Urinary bladder (tissue), 4 donors: ENCODE results near the gene LDLRAD3. TPM values are rescaled to one million over a fixed set of nuclear protein-coding genes. Genes with fewer than 3 reads are reported as not detected.

Source experiments
- DNase-seq: peaks from one replicate; pipeline ENCODE4 v3.0.0-alpha.2; 2015; ENCODE audit errors: extremely low spot score
- H3K27ac ChIP-seq: one replicate; pipeline ENCODE4 v1.5.1; 2013; ENCODE audit warnings: low read depth, mild to moderate bottlenecking, moderate library complexity
- H3K36me3 ChIP-seq: one replicate; pipeline ENCODE4 v1.6.1; 2013; ENCODE audit warnings: mild to moderate bottlenecking, moderate library complexity; ENCODE audit not compliant: insufficient read depth
- H3K4me1 ChIP-seq: one replicate; pipeline ENCODE4 v1.6.1; 2013; ENCODE audit warnings: mild to moderate bottlenecking, moderate library complexity; ENCODE audit not compliant: insufficient read depth
- H3K4me3 ChIP-seq: one replicate; pipeline ENCODE4 v1.5.1; 2013; ENCODE audit warnings: low read depth, low read length
- WGBS: extraction: QIAGEN DNeasy Blood & Tissue Kit; methylation state at CpG from one replicate; pipeline ENCODE4 v1.1.7; 2013; 5-methylcytosine and 5-hydroxymethylcytosine counted together
- polyA plus RNA-seq: library from polyadenylated mRNA; stranded (reverse); fragments of 200-250 nt; gene quantifications from one replicate; pipeline ENCODE4 v1.2.3, GENCODE V29; 2013
- total RNA-seq: library from RNA; depleted of rRNA; stranded (reverse); fragments of >200 nt; gene quantifications from one replicate; pipeline ENCODE4 v1.2.3, GENCODE V29; 2014
- donor health status: healthy with polysubstance abuse.
- donor health status: healthy.

LDLRAD3 gene
- total and polyA plus RNA-seq, 2 donors, result 7.2 to 13.8 TPM

- WGBS, result 88% methylated on average over 6 of the region's 6 CpGs
- DNase-seq, result no peak
- H3K4me3 ChIP-seq, result no peak overlapping the region
- H3K36me3 ChIP-seq, result no peaks in the 10 kb centered on the region
- H3K4me1 ChIP-seq, result no peaks in the 10 kb centered on the region
- no peak overlapping the region for H3K27ac ChIP-seq
Measured at GRCh38 chr11:36193290-36193619, 249.4 kb downstream of the LDLRAD3 start.

GRCh38 chr11:36193721-36194120, 249.9 kb downstream of the LDLRAD3 start:
- H3K27ac ChIP-seq, result no peak overlapping the region
- 57% methylated on average over 1 of the region's 1 CpG for WGBS
- no peak overlapping the region for H3K4me3 ChIP-seq
- no peaks in the 10 kb centered on the region for H3K36me3 ChIP-seq
- DNase-seq, result no peak
- H3K4me1 ChIP-seq, result no peaks in the 10 kb centered on the region

GRCh38 chr11:36195496-36196354, 251.9 kb downstream of the LDLRAD3 start:
- DNase-seq, result peak; percentile 33
- Histone ChIP-seq H3K4me3 (no peak overlapping the region), H3K36me3 (no peaks in the 10 kb centered on the region), H3K4me1 (no peaks in the 10 kb centered on the region), H3K27ac (no peak overlapping the region)
- WGBS, result 58% methylated on average over 5 of the region's 5 CpGs

GRCh38 chr11:36196411-36196998, 252.6 kb downstream of the LDLRAD3 start:
- 61% methylated on average over 7 of the region's 7 CpGs for WGBS
- H3K4me3 ChIP-seq, result no peak overlapping the region
- no peaks in the 10 kb centered on the region for H3K4me1 ChIP-seq
- H3K36me3 ChIP-seq, result no peaks in the 10 kb centered on the region
- no peak overlapping the region for H3K27ac ChIP-seq
- DNase-seq, result peak; percentile 26

- no peak for DNase-seq
- H3K27ac ChIP-seq, result no peak overlapping the region
- no peaks in the 10 kb centered on the region for H3K4me1 ChIP-seq
- 95% methylated on average over 3 of the region's 3 CpGs for WGBS
- no peak overlapping the region for H3K4me3 ChIP-seq
- no peaks in the 10 kb centered on the region for H3K36me3 ChIP-seq
Measured at GRCh38 chr11:36201411-36201810, 257.5 kb downstream of the LDLRAD3 start.

GRCh38 chr11:36205536-36205935, 261.7 kb downstream of the LDLRAD3 start:
- no peak for DNase-seq
- H3K27ac ChIP-seq, result no peak overlapping the region
- 91% methylated on average over 3 of the region's 3 CpGs for WGBS
- no peaks in the 10 kb centered on the region for H3K4me1 ChIP-seq
- H3K36me3 ChIP-seq, result no peaks in the 10 kb centered on the region
- H3K4me3 ChIP-seq, result no peak overlapping the region

- no peaks in the 10 kb centered on the region for H3K4me1 ChIP-seq
- no peak for DNase-seq
- H3K36me3 ChIP-seq, result no peaks in the 10 kb centered on the region
- no peak overlapping the region for H3K27ac ChIP-seq
- no peak overlapping the region for H3K4me3 ChIP-seq
- 98% methylated on average over 2 of the region's 2 CpGs for WGBS
Measured at GRCh38 chr11:36210529-36210928, 266.7 kb downstream of the LDLRAD3 start.

- WGBS, result 87% methylated on average over 8 of the region's 8 CpGs
- no peak overlapping the region for H3K27ac ChIP-seq
- no peak for DNase-seq
- H3K4me3 ChIP-seq, result no peak overlapping the region
- no peaks in the 10 kb centered on the region for H3K36me3 ChIP-seq
- H3K4me1 ChIP-seq, result no peaks in the 10 kb centered on the region
Measured at GRCh38 chr11:36211761-36212430, 268.0 kb downstream of the LDLRAD3 start.

- DNase-seq, result peak; percentile 29
- Histone ChIP-seq H3K27ac (no peak overlapping the region), H3K4me3 (no peak overlapping the region), H3K36me3 (no peaks in the 10 kb centered on the region), H3K4me1 (no peaks in the 10 kb centered on the region)
- 69% methylated on average over 7 of the region's 7 CpGs for WGBS
Measured at GRCh38 chr11:36212564-36213392, 268.9 kb downstream of the LDLRAD3 start.

GRCh38 chr11:36213393-36213840, 269.6 kb downstream of the LDLRAD3 start:
- no peak for DNase-seq
- Histone ChIP-seq H3K4me1 (no peaks in the 10 kb centered on the region), H3K27ac (no peak overlapping the region), H3K36me3 (no peaks in the 10 kb centered on the region), H3K4me3 (no peak overlapping the region)
- 85% methylated on average over 7 of the region's 7 CpGs for WGBS

GRCh38 chr11:36214480-36214879, 270.6 kb downstream of the LDLRAD3 start:
- DNase-seq, result no peak
- 88% methylated on average over 3 of the region's 3 CpGs for WGBS

GRCh38 chr11:36214976-36215692, 271.3 kb downstream of the LDLRAD3 start:
- Histone ChIP-seq H3K36me3 (no peaks in the 10 kb centered on the region), H3K4me1 (no peaks in the 10 kb centered on the region), H3K4me3 (no peak overlapping the region), H3K27ac (no peak overlapping the region)
- WGBS, result 82% methylated on average over 13 of the region's 13 CpGs
- no peak for DNase-seq

More at GRCh38 chr11:36214480-36214879, 270.6 kb downstream of the LDLRAD3 start:
- Histone ChIP-seq H3K4me3 (no peak overlapping the region), H3K4me1 (no peaks in the 10 kb centered on the region), H3K27ac (no peak overlapping the region), H3K36me3 (no peaks in the 10 kb centered on the region)

GRCh38 chr11:36215693-36216060, 271.8 kb downstream of the LDLRAD3 start:
- Histone ChIP-seq H3K36me3 (no peaks in the 10 kb centered on the region), H3K4me3 (no peak overlapping the region), H3K4me1 (no peaks in the 10 kb centered on the region), H3K27ac (no peak overlapping the region)
- no peak for DNase-seq
- 82% methylated on average over 7 of the region's 7 CpGs for WGBS
